Ishikawa (cell line): ENCODE results near the gene RTEL1.

Experiments used
- CEBPB ChIP-seq: IDR thresholded peaks from 2 replicates; pipeline ENCODE4 v1.6.1; 2012
- CREB1 ChIP-seq: IDR thresholded peaks from 2 replicates; pipeline ENCODE4 v1.6.1; 2012; ENCODE audit warnings: low read depth
- EGR1 ChIP-seq: IDR thresholded peaks from 2 replicates; pipeline ENCODE4 v1.6.1; 2012
- EP300 ChIP-seq: IDR thresholded peaks from 2 replicates; pipeline ENCODE4 v1.6.1; 2012; ENCODE audit warnings: borderline replicate concordance
- RAD21 ChIP-seq: IDR thresholded peaks from 2 replicates; pipeline ENCODE4 v1.6.1; 2012; ENCODE audit warnings: low read depth
- TAF1 ChIP-seq: IDR thresholded peaks from 2 replicates; pipeline ENCODE4 v1.6.1; 2012; ENCODE audit warnings: low read depth, mild to moderate bottlenecking
- TCF12 ChIP-seq: IDR thresholded peaks from 2 replicates; pipeline ENCODE4 v1.6.1; 2012; ENCODE audit warnings: low read depth
- TEAD4 ChIP-seq: IDR thresholded peaks from 2 replicates; pipeline ENCODE4 v1.6.1; 2012
- YY1 ChIP-seq: IDR thresholded peaks from 2 replicates; pipeline ENCODE4 v1.6.1; 2012; ENCODE audit warnings: low read depth
- TF ChIP-seq, protein P1 (sequence below): IDR thresholded peaks from 2 replicates; pipeline ENCODE4 v1.6.1; 2012; ENCODE audit warnings: low read depth, mild to moderate bottlenecking
- TF ChIP-seq, protein P2 (sequence below): IDR thresholded peaks from 2 replicates; pipeline ENCODE4 v1.6.1; 2012
- TF ChIP-seq, protein P3 (sequence below): IDR thresholded peaks from 2 replicates; pipeline ENCODE4 v1.6.1; 2012

DNA sequence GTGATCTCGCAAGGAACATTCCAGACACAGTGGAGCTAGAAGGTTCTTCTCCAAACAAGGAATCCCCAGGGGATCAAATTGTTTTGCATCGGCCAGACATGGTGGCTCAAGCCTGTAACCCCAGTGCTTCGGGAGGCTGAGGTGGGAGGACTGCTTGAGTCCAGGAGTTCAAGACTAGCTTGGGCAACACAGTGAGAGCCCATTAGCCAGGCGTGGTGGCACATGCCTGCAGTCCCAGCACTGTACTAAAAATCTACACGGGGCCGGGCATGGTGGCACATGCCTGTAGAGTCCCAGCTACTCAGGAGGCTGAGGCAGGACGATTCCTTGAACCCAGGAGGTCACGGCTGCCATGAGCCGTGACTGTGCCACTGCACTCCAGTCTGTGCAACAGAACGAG is 46.5 kb upstream of the RTEL1 start:
- TF ChIP-seq EGR1 (no peak), TEAD4 (no peak), CREB1 (no peak), TCF12 (no peak), YY1 (no peak), RAD21 (no peak), CEBPB (no peak), EP300 (no peak), TAF1 (no peak)
- TF ChIP-seq, protein P1, sequence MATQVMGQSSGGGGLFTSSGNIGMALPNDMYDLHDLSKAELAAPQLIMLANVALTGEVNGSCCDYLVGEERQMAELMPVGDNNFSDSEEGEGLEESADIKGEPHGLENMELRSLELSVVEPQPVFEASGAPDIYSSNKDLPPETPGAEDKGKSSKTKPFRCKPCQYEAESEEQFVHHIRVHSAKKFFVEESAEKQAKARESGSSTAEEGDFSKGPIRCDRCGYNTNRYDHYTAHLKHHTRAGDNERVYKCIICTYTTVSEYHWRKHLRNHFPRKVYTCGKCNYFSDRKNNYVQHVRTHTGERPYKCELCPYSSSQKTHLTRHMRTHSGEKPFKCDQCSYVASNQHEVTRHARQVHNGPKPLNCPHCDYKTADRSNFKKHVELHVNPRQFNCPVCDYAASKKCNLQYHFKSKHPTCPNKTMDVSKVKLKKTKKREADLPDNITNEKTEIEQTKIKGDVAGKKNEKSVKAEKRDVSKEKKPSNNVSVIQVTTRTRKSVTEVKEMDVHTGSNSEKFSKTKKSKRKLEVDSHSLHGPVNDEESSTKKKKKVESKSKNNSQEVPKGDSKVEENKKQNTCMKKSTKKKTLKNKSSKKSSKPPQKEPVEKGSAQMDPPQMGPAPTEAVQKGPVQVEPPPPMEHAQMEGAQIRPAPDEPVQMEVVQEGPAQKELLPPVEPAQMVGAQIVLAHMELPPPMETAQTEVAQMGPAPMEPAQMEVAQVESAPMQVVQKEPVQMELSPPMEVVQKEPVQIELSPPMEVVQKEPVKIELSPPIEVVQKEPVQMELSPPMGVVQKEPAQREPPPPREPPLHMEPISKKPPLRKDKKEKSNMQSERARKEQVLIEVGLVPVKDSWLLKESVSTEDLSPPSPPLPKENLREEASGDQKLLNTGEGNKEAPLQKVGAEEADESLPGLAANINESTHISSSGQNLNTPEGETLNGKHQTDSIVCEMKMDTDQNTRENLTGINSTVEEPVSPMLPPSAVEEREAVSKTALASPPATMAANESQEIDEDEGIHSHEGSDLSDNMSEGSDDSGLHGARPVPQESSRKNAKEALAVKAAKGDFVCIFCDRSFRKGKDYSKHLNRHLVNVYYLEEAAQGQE = no peak
- TF ChIP-seq, protein P2, sequence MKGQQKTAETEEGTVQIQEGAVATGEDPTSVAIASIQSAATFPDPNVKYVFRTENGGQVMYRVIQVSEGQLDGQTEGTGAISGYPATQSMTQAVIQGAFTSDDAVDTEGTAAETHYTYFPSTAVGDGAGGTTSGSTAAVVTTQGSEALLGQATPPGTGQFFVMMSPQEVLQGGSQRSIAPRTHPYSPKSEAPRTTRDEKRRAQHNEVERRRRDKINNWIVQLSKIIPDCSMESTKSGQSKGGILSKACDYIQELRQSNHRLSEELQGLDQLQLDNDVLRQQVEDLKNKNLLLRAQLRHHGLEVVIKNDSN = no peak
- TF ChIP-seq, protein P3, sequence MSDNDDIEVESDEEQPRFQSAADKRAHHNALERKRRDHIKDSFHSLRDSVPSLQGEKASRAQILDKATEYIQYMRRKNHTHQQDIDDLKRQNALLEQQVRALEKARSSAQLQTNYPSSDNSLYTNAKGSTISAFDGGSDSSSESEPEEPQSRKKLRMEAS = no peak
